Stimulated activated memory B cell treated with anti-CD40 and anti-IgM and Interleukin-4, amounts not matched to agents 10 μg/mL and 1 μg/mL and 100 μg/mL, for 72 hours (primary cell): Measurements from ENCODE around the gene HELT.
"Not testable (repeated sequence)": the region's sequence is repeated elsewhere in the genome, so short reads cannot be mapped to it uniquely, and the experiment has no call there.

Source experiments
- ATAC-seq: fragments of 150-1000 bp; cut with Tn5 transposase; 2 replicates; pipeline ENCODE4 v1.10.0; 2021
- H3K27ac Mint-ChIP-seq: one replicate; pipeline ENCODE4 v1.8.0; 2022; ENCODE audit warnings: mild to moderate bottlenecking, mixed read lengths
- H3K27me3 Mint-ChIP-seq: one replicate; pipeline ENCODE4 v1.8.0; 2022; ENCODE audit warnings: mixed read lengths
- H3K36me3 Mint-ChIP-seq: one replicate; pipeline ENCODE4 v1.8.0; 2022; ENCODE audit warnings: mixed read lengths
- H3K4me1 Mint-ChIP-seq: one replicate; pipeline ENCODE4 v1.8.0; 2022; ENCODE audit warnings: mixed read lengths
- H3K4me3 Mint-ChIP-seq: one replicate; pipeline ENCODE4 v1.8.0; 2022; ENCODE audit warnings: mild to moderate bottlenecking, moderate library complexity, mixed read lengths
- H3K9me3 Mint-ChIP-seq: one replicate; pipeline ENCODE4 v1.8.0; 2022; ENCODE audit warnings: mixed read lengths

The HELT gene

DNA sequence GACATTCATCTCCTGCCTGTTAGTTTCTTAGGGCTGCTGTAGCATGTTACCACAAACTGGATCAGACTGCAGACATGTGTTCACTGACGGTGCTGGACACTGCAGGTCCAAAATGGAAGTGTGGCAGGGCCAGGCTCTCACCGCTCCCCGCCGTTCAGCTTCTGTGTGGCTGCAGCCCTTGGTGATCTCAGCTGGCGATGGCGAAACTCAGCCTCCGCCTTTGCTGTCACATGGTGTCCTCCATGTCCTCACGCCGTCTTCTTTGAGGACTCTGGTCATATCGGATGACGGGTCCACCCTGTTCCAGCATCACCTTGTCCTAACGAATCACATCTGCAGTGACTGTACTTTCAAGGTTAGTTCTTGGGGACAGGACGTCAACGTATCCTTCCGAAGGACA is 25.9 kb upstream of the HELT start:
- ATAC-seq, result no peak
- H3K4me1 Mint-ChIP-seq, result no peaks in the 10 kb centered on the region
- no peaks in the 10 kb centered on the region for H3K9me3 Mint-ChIP-seq
- no peaks in the 10 kb centered on the region for H3K36me3 Mint-ChIP-seq
- no peak overlapping the region for H3K4me3 Mint-ChIP-seq
- no peaks in the 10 kb centered on the region for H3K27me3 Mint-ChIP-seq
- no peak overlapping the region for H3K27ac Mint-ChIP-seq

DNA sequence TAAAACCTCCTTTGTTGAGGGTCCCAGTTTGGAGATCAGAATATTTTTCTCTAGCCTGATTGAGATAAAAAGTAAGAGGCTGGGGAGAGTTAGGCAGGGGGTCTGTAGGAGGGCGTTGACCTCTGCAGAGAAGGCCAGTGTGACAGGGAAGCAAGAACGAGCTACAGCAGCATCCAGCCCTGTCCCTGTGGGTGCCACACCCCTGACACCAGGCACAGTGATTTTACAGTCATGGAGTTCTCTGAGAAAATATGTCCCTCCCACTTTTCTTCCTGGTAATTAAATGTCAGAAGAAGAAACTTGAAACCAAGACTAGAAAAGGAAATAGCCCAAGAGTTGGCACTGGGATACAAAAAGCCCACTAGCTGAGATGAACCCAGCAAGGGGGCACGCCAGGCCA is 25.0 kb upstream of the HELT start:
- Mint-ChIP-seq H3K27me3 (no peaks in the 10 kb centered on the region), H3K9me3 (no peaks in the 10 kb centered on the region), H3K27ac (no peak overlapping the region), H3K4me3 (no peak overlapping the region), H3K4me1 (no peaks in the 10 kb centered on the region), H3K36me3 (no peaks in the 10 kb centered on the region)
- no peak for ATAC-seq

DNA sequence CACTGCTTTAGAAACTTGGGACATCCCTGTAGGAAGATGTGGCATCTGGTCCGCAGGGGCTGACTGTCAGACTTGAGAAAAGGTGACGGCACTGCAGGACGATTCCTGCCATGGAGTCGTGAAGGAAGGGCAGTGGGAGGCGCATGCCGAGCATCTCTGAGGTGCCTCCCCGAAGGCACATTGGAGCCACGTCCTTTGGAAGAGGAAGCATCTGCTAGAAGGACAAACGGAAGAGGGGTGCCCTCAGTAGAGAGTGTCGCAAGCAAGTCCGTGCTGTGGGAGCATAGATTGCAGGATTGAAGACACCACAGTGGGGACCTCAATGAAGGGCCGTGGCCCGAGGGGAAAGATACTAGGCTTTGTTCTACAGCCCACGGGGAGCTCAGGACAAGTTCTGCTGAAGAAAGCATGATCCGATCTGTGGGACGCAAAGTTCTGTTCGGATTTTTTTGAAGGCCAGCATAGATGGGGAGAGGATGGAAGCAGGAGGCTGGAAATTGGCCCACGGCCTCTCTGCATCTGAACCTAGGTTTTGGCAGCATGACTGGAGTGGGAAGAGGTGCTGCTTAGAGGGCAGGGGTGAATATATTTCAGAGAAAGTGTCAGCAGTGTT is 24.2 kb upstream of the HELT start:
- Mint-ChIP-seq H3K4me3 (no peak overlapping the region), H3K27ac (no peak overlapping the region), H3K9me3 (no peaks in the 10 kb centered on the region), H3K4me1 (no peaks in the 10 kb centered on the region), H3K36me3 (no peaks in the 10 kb centered on the region), H3K27me3 (no peaks in the 10 kb centered on the region)
- ATAC-seq, result no peak

DNA sequence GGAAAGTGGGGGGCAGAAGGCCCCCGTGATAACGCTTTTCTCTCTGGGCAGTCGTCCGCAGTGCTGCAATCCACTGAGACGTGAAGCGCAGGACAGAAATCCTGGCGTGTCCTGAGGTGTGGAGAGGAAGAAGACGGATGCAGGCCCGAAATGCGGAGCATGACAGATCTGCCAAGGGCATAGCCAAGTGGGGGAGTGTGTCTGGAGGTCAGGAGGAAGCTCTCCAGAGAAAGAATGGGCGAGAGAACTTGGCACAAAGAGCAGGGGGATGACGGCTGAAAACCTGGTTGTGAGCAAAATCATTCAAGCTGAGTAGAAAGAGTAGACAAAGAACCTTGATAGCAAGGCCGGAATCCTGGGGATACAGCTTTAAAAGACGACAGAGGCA is 23.7 kb upstream of the HELT start:
- no peaks in the 10 kb centered on the region for H3K36me3 Mint-ChIP-seq
- no peak overlapping the region for H3K4me3 Mint-ChIP-seq
- no peaks in the 10 kb centered on the region for H3K27me3 Mint-ChIP-seq
- no peaks in the 10 kb centered on the region for H3K4me1 Mint-ChIP-seq
- ATAC-seq, result no peak
- H3K27ac Mint-ChIP-seq, result no peak overlapping the region
- no peaks in the 10 kb centered on the region for H3K9me3 Mint-ChIP-seq

DNA sequence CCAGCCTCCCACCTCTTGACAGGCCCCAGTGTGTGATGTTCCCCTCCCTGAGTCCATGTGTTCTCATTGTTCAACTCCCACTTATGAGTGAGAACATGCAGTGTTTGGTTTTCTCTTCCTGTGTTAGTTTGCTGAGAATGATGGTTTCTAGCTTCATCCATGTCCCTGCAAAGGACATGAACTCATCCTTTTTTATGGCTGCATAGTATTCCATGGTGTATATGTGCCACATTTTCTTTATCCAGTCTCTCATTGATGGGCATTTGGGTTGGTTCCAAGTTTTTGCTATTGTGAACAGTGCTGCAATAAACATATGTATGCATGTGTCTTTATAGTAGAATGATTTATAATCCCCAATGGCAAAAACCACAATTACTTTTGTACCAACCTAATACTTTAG is 20.6 kb upstream of the HELT start:
- peaks cover 15% of the 10 kb centered on the region for H3K27me3 Mint-ChIP-seq
- H3K36me3 Mint-ChIP-seq, H3K27ac Mint-ChIP-seq, ATAC-seq, H3K4me3 Mint-ChIP-seq, H3K9me3 Mint-ChIP-seq, H3K4me1 Mint-ChIP-seq: not testable (repeated sequence)

DNA sequence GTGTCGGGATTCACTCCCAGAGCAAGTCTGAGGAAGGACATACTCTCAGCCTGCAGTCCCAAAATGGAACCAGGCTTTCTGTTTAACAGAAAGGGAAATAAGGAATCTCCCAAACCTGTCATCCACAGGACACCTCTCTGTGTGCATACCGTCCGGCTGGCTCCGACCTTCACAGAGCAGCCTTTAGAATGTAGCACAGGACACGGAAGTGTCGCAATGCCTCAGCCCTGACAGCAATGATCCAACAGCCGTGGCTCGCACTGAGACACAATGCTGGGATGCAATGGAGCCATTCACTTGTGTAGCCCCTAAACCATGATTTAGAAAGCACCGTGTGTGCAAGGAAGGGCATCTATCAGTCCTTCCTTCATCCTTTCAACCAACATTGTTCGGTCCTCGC is 15.5 kb upstream of the HELT start:
- peaks cover 3% of the 10 kb centered on the region for H3K9me3 Mint-ChIP-seq
- peaks cover 60% of the 10 kb centered on the region for H3K27me3 Mint-ChIP-seq
- no peak overlapping the region for H3K4me3 Mint-ChIP-seq

DNA sequence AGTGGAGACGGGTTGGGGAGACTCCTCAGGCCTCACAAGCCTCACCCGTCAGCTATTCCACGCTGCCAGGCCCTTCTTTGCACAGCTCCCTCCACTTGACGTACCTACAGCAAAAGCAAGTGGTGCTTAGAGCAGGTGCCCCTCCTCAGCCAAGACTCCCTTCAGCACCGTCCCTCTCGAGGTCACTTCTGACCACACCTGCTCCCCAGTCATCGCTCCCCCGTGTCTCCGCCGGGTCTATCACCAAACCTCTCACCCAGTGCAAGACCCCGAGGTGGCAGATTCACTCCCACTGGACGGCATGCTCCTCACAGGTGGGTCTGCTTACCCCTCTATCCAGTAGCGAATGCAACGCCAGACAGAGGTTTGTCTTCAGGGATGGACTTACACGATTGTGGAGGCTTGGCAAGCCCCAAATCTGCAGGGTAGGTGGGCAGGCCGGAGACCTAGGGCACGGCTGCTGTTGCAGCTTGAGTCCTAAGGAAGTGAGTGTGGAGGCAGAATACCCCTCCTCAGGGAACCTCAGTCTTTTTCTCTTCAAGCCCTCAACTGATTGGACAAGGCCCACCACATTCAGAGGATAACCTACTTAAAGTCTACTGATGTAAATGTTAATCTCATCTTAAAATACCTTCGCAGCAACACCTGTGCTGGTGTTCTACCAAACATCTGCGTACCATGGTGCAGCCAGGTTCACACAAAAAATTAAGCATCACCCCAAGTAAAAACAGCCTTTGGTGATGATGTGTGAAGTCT is 14.5 kb upstream of the HELT start:
- H3K36me3 Mint-ChIP-seq, result no peaks in the 10 kb centered on the region
- peaks cover 8% of the 10 kb centered on the region for H3K4me1 Mint-ChIP-seq
- no peak overlapping the region for H3K27ac Mint-ChIP-seq
- H3K9me3 Mint-ChIP-seq, result peaks cover 3% of the 10 kb centered on the region
- peaks cover 70% of the 10 kb centered on the region for H3K27me3 Mint-ChIP-seq
- no peak overlapping the region for H3K4me3 Mint-ChIP-seq
- no peak for ATAC-seq

More for the DNA sequence above, 15.5 kb upstream of the HELT start:
- Mint-ChIP-seq H3K4me1 (peaks cover 8% of the 10 kb centered on the region), H3K27ac (no peak overlapping the region), H3K36me3 (no peaks in the 10 kb centered on the region)
- no peak for ATAC-seq

DNA sequence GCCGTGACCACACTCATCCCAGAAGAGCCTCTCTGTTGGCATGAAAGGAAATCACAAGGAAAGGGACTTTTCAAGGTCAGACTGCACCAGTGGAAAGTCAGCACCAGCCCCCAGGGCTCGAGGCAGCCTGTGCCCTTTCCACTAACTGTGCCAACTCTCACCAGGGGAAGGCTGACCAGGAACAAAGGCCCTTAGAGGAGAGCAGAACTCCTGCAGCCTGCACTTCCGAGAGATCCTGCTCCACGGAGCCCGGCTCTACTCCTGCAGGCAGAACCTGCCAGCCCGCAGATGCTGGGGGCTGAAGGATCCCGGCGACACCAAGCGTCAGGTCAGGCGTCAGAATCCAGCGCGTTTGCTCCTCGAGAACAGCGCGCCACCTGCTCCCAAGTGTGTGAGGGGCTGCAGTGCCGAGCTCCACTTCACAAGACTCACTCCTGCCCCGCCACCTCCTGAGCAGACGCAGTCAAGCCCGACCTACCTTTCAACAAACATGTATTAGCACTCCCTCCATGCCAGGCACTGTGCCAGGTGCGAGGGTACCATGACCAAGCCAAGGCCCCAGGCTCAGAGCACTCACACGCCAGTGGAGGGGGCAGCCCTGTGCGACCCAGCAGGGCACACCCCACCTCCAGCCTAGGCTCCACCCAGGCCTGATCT is 13.6 kb upstream of the HELT start:
- H3K27me3 Mint-ChIP-seq, result peaks cover 79% of the 10 kb centered on the region
- H3K27ac Mint-ChIP-seq, result peak overlapping the region; percentile 33
- peaks cover 3% of the 10 kb centered on the region for H3K9me3 Mint-ChIP-seq
- ATAC-seq, result peak; percentile 49
- H3K36me3 Mint-ChIP-seq, result no peaks in the 10 kb centered on the region
- H3K4me3 Mint-ChIP-seq, result peak overlapping the region; percentile 61
- H3K4me1 Mint-ChIP-seq, result peaks cover 8% of the 10 kb centered on the region

DNA sequence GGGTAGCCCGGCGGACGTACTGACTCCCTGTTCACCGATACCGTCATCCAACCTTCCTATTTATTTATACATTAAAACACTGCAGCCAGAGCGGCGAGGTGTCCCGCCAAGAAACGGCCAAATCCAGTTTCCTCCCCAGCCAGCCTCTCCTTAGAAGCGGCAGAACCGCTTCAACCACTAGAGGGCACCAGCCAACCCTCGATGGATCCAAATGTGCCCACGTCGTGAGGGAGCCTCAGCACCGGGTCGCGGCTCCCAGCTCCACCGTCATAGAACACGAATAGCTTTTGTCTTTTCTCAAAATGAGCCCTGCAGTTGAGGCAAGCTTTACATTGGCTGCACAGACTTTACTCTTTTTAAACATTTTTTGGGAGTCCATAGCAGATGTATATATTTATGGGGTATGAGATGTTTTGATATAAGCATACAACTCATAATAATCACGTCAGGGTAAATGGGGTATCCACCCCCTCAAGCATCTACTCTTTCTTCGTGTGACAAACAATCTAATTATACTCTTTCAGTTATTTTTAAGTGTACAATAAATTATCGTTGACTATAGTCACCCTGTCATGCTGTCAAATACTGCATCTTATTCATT is 13.0 kb upstream of the HELT start:
- peaks cover 8% of the 10 kb centered on the region for H3K4me1 Mint-ChIP-seq
- no peaks in the 10 kb centered on the region for H3K9me3 Mint-ChIP-seq
- peak overlapping the region; percentile 61 for H3K4me3 Mint-ChIP-seq
- ATAC-seq, result peak; percentile 86
- H3K36me3 Mint-ChIP-seq, result no peaks in the 10 kb centered on the region
- peaks cover 86% of the 10 kb centered on the region for H3K27me3 Mint-ChIP-seq
- peak overlapping the region; percentile 33 for H3K27ac Mint-ChIP-seq

DNA sequence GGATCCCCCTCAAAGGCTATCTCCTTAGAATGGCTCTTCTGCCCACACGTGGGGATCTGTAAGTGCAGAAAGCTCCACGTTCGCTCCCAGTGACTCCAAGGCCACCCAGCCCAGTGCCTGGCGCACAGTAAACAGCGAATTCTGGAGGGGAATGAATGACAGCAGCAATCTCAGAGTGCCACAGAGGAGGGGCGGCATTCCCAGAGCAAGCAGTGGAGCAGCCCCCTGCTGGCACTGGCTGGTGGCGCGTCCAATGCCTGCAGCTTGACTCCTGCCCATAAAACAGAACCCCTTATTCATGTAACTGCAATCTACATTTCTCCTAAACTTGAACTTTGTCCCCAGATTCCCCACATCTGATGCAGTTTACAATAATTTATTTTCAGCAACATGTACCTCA is 6.9 kb upstream of the HELT start:
- H3K27me3 Mint-ChIP-seq, result peaks cover 91% of the 10 kb centered on the region
- no peaks in the 10 kb centered on the region for H3K9me3 Mint-ChIP-seq
- H3K27ac Mint-ChIP-seq, result no peak overlapping the region
- ATAC-seq, result no peak
- no peaks in the 10 kb centered on the region for H3K36me3 Mint-ChIP-seq
- H3K4me1 Mint-ChIP-seq, result peaks cover 5% of the 10 kb centered on the region
- H3K4me3 Mint-ChIP-seq, result no peak overlapping the region

DNA sequence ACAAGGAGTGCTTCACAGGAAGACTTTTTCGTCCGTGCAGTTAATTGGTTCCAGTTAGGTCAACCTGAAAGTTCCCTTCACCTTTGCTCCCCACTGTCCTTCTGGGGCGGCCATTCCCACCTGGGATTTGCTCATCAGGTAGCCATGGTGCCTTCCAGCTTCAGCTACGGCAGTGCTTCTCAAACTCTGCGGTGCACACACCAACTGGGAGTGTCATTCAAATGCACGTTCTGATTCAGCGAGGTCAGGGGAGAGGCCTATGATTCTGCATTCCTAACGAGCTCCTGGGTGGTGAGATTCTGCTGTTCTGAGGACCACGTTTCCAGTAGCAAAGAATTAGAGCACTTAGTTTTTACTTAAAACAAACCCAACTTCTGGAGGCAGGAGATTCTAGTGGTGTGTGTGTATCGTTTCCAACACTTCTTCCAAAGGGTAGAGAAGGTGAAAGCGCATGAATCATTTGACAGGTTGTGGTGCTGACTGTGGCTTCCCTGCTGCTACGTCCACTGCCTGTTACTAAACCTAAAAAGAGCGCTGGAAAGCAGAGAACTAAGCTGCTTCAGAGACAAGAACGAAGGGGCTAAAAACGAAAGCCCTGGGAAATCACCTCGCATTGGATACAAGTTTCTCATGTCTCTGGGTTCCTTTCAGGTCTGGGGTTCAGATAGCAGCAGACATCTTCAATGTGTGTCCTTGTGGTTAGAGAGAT is 4.7 kb upstream of the HELT start:
- Mint-ChIP-seq H3K27me3 (peaks cover 96% of the 10 kb centered on the region), H3K9me3 (no peaks in the 10 kb centered on the region), H3K4me3 (no peak overlapping the region), H3K4me1 (peaks cover 10% of the 10 kb centered on the region), H3K36me3 (no peaks in the 10 kb centered on the region), H3K27ac (no peak overlapping the region)
- no peak for ATAC-seq

DNA sequence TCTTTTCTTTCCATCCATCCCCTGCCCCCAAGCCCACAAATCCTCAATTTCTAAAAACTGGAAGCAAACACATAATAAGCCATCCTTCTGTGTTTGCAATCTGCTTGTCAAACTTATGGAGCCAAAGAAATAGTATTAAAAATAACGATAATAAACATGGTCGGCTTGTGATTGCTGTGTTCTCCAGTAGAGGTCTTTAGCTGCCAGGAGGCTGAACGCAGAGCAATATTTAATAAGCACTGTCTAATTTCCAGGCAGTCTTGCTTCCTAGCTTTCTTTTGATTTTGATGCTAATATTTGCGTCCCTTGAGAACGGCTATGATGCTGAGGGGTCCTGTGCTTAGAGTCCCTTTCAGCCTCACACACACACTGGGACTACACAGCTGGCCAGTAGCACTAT is 3.2 kb upstream of the HELT start:
- H3K9me3 Mint-ChIP-seq, result no peaks in the 10 kb centered on the region
- no peaks in the 10 kb centered on the region for H3K36me3 Mint-ChIP-seq
- no peak for ATAC-seq
- peaks cover 19% of the 10 kb centered on the region for H3K4me1 Mint-ChIP-seq
- peaks cover 95% of the 10 kb centered on the region for H3K27me3 Mint-ChIP-seq
- no peak overlapping the region for H3K4me3 Mint-ChIP-seq
- no peak overlapping the region for H3K27ac Mint-ChIP-seq

DNA sequence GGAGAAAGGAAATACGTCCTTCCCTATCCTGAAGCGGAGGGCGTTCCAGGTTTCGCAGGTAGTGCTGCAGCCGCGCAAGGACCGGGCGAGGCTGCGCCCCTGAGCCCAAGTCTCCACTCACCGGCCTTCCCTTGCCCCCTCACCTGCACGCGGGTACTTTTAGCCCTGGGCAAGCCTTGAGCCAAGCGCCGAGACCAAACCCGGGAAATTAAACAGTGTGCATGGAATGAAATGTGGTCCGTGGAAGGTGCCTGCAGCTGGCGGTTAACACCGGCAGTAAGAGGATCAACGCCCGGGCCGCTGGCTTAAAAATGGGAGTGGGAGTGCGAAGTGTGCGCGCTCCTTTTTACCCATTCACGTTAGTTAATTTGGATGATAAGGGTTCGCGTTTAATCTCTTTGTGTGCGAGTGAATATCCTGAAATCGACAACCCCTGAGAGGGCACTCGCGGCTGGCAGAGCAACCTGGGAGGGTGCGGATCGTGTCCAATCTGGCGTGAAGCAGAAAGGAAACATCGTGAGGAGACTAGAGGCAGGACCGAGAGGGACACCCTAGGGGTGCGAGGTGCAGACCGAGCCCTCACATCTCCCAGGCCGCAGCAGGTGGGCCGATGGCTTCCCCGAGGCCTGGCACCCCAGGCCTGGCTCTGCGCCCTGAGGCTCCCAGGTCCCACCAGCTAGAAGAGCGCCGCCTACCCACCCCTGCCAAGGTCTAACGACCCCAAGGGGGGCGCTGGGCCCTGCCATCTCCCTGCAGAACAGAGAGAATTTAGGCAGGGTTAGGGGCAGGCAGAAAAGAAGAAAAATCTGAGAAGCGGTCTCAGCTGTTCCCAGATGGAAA is 2.0 kb upstream of the HELT start:
- Mint-ChIP-seq H3K27ac (no peak overlapping the region), H3K27me3 (peaks cover 95% of the 10 kb centered on the region), H3K4me1 (peaks cover 28% of the 10 kb centered on the region), H3K4me3 (no peak overlapping the region), H3K9me3 (no peaks in the 10 kb centered on the region), H3K36me3 (no peaks in the 10 kb centered on the region)
- no peak for ATAC-seq

DNA sequence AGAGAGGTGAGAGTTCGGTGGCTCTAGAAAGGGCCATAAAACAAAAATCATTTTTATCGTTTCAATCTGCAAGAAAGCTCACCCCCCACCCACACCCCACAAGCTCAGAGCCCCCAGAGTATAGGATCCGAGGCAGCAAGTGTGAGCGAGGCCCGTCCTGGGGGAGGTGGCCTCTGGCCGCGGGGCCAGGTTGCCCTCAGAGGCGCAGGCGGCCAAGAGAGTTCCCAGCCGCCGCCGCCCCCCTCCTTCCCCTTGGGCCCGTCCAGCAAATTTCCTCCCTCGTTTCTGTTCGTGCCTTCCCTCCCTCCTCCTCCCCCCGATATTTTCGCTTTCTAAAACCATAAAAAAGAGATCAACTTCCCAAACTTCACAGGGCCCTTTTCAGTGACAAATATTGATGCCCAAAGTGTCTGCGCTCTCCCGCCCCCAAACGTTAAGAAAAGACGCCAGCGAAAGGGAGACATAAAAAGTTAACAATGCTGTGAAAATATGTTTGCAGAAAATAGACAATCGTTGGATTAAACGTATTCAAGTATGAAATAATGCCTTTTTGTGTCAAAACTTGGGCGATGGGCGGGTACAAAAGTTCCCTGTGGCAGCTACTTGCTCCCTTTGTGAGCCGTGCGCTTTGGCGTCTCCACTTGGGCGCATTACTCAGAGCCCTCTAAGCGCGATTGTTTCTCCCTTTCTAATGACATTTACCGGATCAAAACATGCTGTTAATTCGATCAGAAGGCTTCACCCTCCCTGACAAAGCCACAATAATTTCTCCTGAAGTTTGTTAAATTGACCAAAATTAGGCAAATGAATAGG is 1.1 kb upstream of the HELT start:
- peaks cover 28% of the 10 kb centered on the region for H3K4me1 Mint-ChIP-seq
- no peaks in the 10 kb centered on the region for H3K9me3 Mint-ChIP-seq
- ATAC-seq, result no peak
- no peaks in the 10 kb centered on the region for H3K36me3 Mint-ChIP-seq
- no peak overlapping the region for H3K4me3 Mint-ChIP-seq
- peaks cover 94% of the 10 kb centered on the region for H3K27me3 Mint-ChIP-seq
- no peak overlapping the region for H3K27ac Mint-ChIP-seq
